HT-29 (cell line): ENCODE data around the gene PDE3B. TPM values are rescaled to one million over a fixed set of nuclear protein-coding genes. Genes with fewer than 3 reads are reported as not detected.
A peak's percentile ranks its signal among the peaks of the same experiment; 100 is the strongest.
"Not testable (repeated sequence)": the region's sequence is repeated elsewhere in the genome, so short reads cannot be mapped to it uniquely, and the experiment has no call there.

Source experiments
- DNase-seq: peaks from one replicate; pipeline ENCODE4 v3.0.0-alpha.2; 2015; ENCODE audit warnings: low spot score
- total RNA-seq: library from RNA; depleted of rRNA; stranded (reverse); fragments of >200 nt; shearing (Covaris generic); gene quantifications from 2 replicates; pipeline ENCODE4 v1.2.3, GENCODE V29; 2014; rRNA removed

The PDE3B gene
- total RNA-seq = 25.9 and 31.2 TPM in 2 replicates

DNA sequence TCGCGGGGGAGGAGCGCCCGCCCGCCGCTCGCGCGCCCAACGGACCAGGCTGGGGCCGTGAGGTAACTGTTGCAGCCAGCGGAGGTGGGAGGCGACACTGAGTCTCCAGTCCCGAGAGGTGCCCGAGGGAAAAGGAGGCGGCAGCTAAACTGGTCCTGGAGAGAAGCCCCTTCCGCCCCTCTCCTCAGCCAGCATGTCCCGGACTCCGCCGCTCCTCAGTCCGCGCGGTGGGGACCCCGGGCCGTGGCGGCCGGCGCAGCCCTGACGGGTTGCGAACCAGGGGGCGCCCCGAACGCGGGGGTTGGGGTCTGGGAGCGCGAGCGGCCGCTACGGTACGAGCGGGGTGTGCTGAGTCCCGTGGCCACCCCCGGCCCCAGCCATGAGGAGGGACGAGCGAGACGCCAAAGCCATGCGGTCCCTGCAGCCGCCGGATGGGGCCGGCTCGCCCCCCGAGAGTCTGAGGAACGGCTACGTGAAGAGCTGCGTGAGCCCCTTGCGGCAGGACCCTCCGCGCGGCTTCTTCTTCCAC is at the start of gene PDE3B:
Gene PDE3B, plus strand, starts transcription at position 108 of the 529 bp plus-strand sequence. Its CDS starts 272 bp downstream, at position 380.
- peak; percentile 94 for DNase-seq

DNA sequence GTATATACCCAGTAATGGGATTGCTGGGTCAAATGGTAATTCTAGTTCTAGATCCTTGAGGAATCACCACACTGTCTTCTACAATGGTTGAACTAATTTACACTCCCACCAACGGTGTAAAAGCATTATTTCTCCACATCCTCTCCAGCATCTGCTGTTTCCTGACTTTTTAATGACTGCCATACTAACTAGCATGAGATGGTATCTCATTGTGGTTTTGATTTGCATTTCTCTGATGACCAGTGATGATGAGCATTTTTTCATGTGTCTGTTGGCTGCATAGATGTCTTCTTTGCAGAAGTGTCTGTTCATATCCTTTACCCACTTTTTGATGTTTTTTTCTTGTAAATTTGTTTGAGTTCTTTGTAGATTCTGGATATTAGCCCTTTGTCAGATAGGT is 48.3 kb upstream of the PDE3B start:
- DNase-seq = not testable (repeated sequence)

DNA sequence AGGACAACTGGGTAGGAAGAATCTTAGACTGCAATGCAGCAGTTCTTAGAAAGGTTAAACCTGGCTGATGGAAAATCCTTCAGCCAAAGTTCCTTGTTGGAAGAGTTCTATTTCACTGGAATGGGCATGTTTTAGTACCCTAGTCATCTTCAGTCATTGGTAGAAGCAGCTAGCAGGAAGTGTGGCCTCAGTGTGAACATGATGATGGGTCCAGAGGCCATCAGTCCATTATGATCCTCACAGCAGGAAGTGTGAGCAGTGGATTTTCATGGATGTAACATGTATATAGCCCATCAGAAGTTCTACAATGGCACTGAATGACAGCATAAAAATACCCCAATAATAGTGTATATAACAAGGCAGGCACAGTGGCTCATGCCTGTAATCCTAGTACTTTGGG is 35.9 kb upstream of the PDE3B start:
- DNase-seq = no peak

GRCh38 chr11:14609902-14610301 is 33.7 kb upstream of the PDE3B start:
- no peak for DNase-seq

DNA sequence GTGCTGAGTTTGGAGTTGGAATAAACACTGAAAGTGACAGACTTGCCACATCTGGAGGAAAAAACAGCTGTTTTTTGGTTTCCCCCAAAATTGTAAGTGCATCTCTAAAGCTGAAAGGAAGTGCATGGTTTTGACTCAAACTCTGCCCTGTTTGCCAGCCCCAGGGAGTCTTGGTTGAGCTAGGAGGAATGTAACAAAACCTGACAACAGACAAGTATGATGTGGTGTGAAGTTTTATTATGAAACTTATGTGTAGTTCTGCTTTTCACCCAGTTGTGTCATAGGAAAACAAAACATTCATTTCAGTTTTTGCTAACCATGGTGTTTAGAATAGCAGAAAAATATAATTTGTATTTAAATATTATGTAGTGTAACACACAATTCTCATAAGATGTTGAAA is 31.7 kb upstream of the PDE3B start:
- DNase-seq = no peak

DNA sequence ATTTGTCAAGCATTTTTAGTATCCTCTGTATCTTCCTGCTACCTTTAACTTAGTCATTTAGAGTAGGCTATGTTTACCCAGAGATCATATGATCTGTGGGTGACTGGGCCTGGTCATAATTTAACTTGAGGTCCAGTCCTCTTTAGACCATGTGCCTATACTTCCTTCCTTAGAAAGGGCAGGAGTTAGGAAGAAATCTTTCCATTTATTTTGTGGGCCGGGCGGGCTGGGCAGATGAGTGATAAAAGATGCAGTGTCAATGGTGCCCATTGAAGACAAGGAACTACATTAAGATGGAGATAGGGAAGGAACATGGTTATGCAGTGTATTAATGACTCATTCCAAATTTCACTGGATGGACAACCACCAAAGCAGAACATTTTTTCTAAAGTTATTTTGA is 30.9 kb upstream of the PDE3B start:
- peak; percentile 34 for DNase-seq

DNA sequence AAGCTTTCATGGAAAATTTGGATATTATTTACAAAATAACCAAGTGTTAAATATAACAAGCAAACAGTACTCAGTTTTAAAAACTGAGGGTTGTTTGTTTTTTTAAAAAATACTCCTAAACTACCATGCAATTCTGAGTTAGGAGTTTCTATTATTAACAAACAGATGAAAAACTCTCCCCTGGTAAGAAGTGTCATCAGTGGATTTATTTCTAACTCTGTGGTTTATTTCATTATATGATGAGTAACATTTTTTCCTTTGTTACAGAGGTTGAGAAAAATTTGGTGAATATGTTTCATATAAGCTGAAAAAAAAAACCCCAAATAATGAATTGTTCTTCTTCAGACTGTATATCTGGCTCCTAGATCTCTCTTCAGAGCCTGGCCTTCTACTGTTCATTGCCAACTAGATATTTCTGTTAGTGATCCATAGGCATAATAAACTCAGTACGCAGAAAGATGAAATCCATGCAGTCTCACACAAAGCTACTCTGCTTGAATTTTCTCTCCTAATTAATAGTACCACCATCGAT is 29.4 kb upstream of the PDE3B start:
- DNase-seq = no peak

DNA sequence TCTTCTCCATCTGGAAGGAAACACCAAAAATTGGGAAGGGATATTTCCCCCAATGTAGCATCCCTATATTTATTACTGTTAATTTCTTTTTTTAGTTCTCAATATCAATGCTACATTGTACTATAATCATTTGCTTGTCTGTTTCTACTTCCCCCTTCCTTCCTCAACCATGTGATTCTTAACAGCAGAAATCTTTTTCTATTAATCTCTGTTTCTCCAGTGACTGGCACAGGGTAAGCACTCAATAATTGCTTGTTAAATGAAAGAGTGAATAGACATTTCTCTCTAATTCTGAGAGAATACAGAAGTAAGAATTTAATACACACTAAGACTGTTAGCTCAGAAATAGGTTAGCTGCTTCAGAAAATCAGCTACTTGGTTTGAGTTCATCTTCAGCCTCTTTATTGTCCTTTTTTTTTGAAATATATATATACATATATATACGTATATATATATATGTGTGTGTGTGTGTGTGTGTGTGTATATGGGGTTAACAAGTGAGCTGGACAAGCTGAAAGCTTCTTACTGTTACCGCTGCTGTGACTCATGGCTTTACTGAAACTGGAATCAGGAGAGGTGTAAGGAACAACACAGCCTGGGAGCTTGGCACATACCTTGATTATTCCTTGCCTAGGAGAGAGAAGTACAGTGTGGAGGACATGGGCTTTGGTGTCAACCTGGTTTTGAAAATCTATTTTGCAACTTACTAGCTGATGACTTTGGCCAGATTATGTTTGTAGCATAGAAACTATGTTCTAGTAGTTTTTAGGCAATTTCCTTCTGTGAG is 26.2 kb upstream of the PDE3B start:
- DNase-seq = no peak

- DNase-seq = no peak
Measured at GRCh38 chr11:14618060-14618459, 25.5 kb upstream of the PDE3B start.

GRCh38 chr11:14619603-14620531 is 23.7 kb upstream of the PDE3B start:
- no peak for DNase-seq

- DNase-seq = no peak
Measured at GRCh38 chr11:14622223-14622954, 21.2 kb upstream of the PDE3B start.

GRCh38 chr11:14623036-14623435 is 20.6 kb upstream of the PDE3B start:
- DNase-seq = no peak

- no peak for DNase-seq
Measured at GRCh38 chr11:14625586-14626205, 17.9 kb upstream of the PDE3B start.

- DNase-seq = no peak
Measured at GRCh38 chr11:14626650-14627049, 17.0 kb upstream of the PDE3B start.

GRCh38 chr11:14633506-14634224 is 9.9 kb upstream of the PDE3B start:
- not testable (repeated sequence) for DNase-seq

- peak; percentile 54 for DNase-seq
Measured at GRCh38 chr11:14634813-14635212, 8.8 kb upstream of the PDE3B start.

DNA sequence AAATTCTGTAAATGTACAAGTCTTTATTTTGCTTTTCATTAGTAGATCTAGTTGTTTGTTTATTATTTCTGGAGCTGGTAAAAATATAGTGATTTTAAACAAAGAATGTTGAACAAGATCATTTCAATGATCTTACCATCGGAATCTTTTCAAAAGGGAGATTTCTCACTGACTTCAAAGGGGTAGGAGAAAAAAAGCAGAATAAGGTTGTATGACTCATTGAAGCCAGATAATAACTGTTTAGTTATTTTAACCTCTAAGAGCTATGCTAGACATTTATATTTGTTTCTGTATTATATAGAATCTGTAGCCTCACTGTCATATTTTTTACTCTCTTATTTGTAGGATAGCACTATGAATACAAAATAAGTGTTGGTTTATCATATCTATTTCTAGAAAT is 8.1 kb upstream of the PDE3B start:
- DNase-seq = no peak

- DNase-seq = no peak
Measured at GRCh38 chr11:14636119-14636518, 7.5 kb upstream of the PDE3B start.

GRCh38 chr11:14637868-14638409 is 5.7 kb upstream of the PDE3B start:
- no peak for DNase-seq

DNA sequence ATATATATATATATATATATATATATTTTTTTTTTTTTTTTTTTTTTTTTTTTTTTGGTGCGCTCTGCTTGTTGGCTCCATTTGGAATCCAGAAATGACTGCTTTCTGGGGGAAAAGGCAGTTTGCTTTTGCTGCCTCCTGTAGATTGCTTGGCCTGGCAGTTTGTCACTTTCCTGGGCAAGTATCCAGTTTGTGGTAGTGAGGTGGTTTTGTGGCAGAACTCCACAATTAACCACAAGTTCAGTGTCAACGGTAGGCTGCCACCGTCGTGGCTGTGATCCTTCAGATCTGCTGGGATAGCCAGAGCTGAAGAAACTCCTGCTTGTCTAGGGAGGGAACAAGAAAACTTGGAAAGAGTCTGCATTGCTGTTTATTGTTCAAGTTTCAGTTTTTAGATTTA is 5.0 kb upstream of the PDE3B start:
- DNase-seq = no peak
